H9 (cell line): ENCODE data around the gene SLCO2A1. TPM values are rescaled to one million over a fixed set of nuclear protein-coding genes. Genes with fewer than 3 reads are reported as not detected.

Experiments used
- DNase-seq: peaks from one replicate; pipeline ENCODE4 v3.0.0-alpha.2; 2017
- H2AFZ ChIP-seq: one replicate; pipeline ENCODE4 v1.6.1; 2013; ENCODE audit warnings: mild to moderate bottlenecking, low read length, control low read depth, moderate library complexity
- H2AK5ac ChIP-seq: 2 replicates; pipeline ENCODE4 v1.6.1; 2013; ENCODE audit warnings: low read length, control low read depth, mixed read lengths; ENCODE audit not compliant: insufficient read length
- H2BK120ac ChIP-seq: one replicate; pipeline ENCODE4 v1.6.1; 2013; ENCODE audit warnings: low read depth, mild to moderate bottlenecking, low read length, control low read depth, inconsistent platforms; ENCODE audit not compliant: poor library complexity, severe bottlenecking
- H2BK12ac ChIP-seq: 2 replicates; pipeline ENCODE4 v1.6.1; 2013; ENCODE audit warnings: low read length, control low read depth, mixed read lengths, low read depth; ENCODE audit not compliant: insufficient read length
- H2BK15ac ChIP-seq: 2 replicates; pipeline ENCODE4 v1.6.1; 2013; ENCODE audit warnings: low read depth, low read length, control low read depth
- H2BK20ac ChIP-seq: one replicate; pipeline ENCODE4 v1.6.1; 2013; ENCODE audit warnings: low read depth, mild to moderate bottlenecking, low read length, control low read depth, inconsistent platforms; ENCODE audit not compliant: poor library complexity, severe bottlenecking
- H2BK5ac ChIP-seq: 2 replicates; pipeline ENCODE4 v1.6.1; 2013; ENCODE audit warnings: low read length, control low read depth, mixed read lengths; ENCODE audit not compliant: insufficient read length
- H3K14ac ChIP-seq: 2 replicates; pipeline ENCODE4 v1.6.1; 2013; ENCODE audit warnings: low read length, control low read depth; ENCODE audit not compliant: insufficient read depth
- H3K18ac ChIP-seq: 2 replicates; pipeline ENCODE4 v1.6.1; 2013; ENCODE audit warnings: low read depth, mild to moderate bottlenecking, mixed read lengths, low read length, control low read depth; ENCODE audit not compliant: insufficient read length
- H3K23ac ChIP-seq: 2 replicates; pipeline ENCODE4 v1.6.1; 2013; ENCODE audit warnings: low read length, control low read depth, mixed read lengths, low read depth; ENCODE audit not compliant: insufficient read length
- H3K23me2 ChIP-seq: 2 replicates; pipeline ENCODE4 v1.6.1; 2013; ENCODE audit warnings: low read depth, mild to moderate bottlenecking, mixed read lengths, low read length, control low read depth; ENCODE audit not compliant: insufficient read length, poor library complexity, severe bottlenecking
- H3K27ac ChIP-seq: 2 replicates; pipeline ENCODE4 v1.5.1; 2013; ENCODE audit warnings: low read length, control low read depth, mixed read lengths, low read depth; ENCODE audit not compliant: insufficient read length
- H3K27me3 ChIP-seq: 2 replicates; pipeline ENCODE4 v1.6.1; 2013; ENCODE audit warnings: low read length, control low read depth, inconsistent platforms; ENCODE audit not compliant: insufficient read depth
- H3K4ac ChIP-seq: 2 replicates; pipeline ENCODE4 v1.6.1; 2013; ENCODE audit warnings: low read depth, mild to moderate bottlenecking, control low read depth, inconsistent platforms, low read length, moderate library complexity
- H3K4me1 ChIP-seq: 2 replicates; pipeline ENCODE4 v1.6.1; 2013; ENCODE audit warnings: low read length, control low read depth, inconsistent platforms; ENCODE audit not compliant: insufficient read depth
- H3K4me2 ChIP-seq: 2 replicates; pipeline ENCODE4 v1.6.1; 2013; ENCODE audit warnings: low read length, control low read depth, mixed read lengths; ENCODE audit not compliant: insufficient read length, insufficient read depth
- H3K56ac ChIP-seq: 2 replicates; pipeline ENCODE4 v1.6.1; 2013; ENCODE audit warnings: low read depth, mild to moderate bottlenecking, mixed read lengths, low read length, control low read depth; ENCODE audit not compliant: insufficient read length
- H3K79me1 ChIP-seq: 2 replicates; pipeline ENCODE4 v1.6.1; 2013; ENCODE audit warnings: low read depth, mild to moderate bottlenecking, moderate library complexity, low read length, control low read depth, inconsistent platforms; ENCODE audit not compliant: insufficient read depth, poor library complexity, severe bottlenecking
- H3K79me2 ChIP-seq: 2 replicates; pipeline ENCODE4 v1.6.1; 2013; ENCODE audit warnings: low read length, control low read depth, inconsistent platforms; ENCODE audit not compliant: insufficient read depth
- H3K9ac ChIP-seq: 2 replicates; pipeline ENCODE4 v1.6.1; 2013; ENCODE audit warnings: low read length, control low read depth, mixed read lengths; ENCODE audit not compliant: insufficient read length; ENCODE audit errors: extremely low read depth
- H3K9me3 ChIP-seq: one replicate; pipeline ENCODE4 v1.6.1; 2013; ENCODE audit warnings: low read depth, low read length, inconsistent platforms; ENCODE audit not compliant: control insufficient read depth
- H3T11ph ChIP-seq: one replicate; pipeline ENCODE4 v1.6.1; 2013; ENCODE audit warnings: mild to moderate bottlenecking, low read length, control low read depth, inconsistent platforms
- H4K20me1 ChIP-seq: one replicate; pipeline ENCODE4 v1.6.1; 2013; ENCODE audit not compliant: control insufficient read depth, insufficient read length, insufficient read depth
- H4K5ac ChIP-seq: 2 replicates; pipeline ENCODE4 v1.6.1; 2013; ENCODE audit warnings: low read depth, mild to moderate bottlenecking, mixed read lengths, low read length, control low read depth; ENCODE audit not compliant: insufficient read length
- H4K8ac ChIP-seq: replicated peaks from 2 replicates; pipeline ENCODE4 v1.6.1; 2013; ENCODE audit warnings: low read length, control low read depth, mixed read lengths, low read depth; ENCODE audit not compliant: insufficient read length
- H4K91ac ChIP-seq: 2 replicates; pipeline ENCODE4 v1.6.1; 2013; ENCODE audit warnings: low read depth, mild to moderate bottlenecking, moderate library complexity, mixed read lengths, low read length, control low read depth; ENCODE audit not compliant: insufficient read length
- H3K27ac Mint-ChIP-seq, 3 experiments: 2 replicates in 2 of 3; 3 replicates in 1 of 3; pipeline ENCODE4 v1.8.0; 2020 to 2021; ENCODE audit warnings: mixed read lengths in 3 of 3, mild to moderate bottlenecking in 1 of 3, moderate library complexity in 1 of 3
- H3K27me3 Mint-ChIP-seq: 2 replicates; pipeline ENCODE4 v1.8.0; 2021; ENCODE audit warnings: low read depth, mild to moderate bottlenecking, moderate library complexity, mixed read lengths
- H3K36me3 Mint-ChIP-seq, 3 experiments: 2 replicates in 2 of 3; 3 replicates in 1 of 3; pipeline ENCODE4 v1.8.0; 2020 to 2021; ENCODE audit warnings: low read depth in 3 of 3, mixed read lengths in 3 of 3; ENCODE audit not compliant: insufficient read depth in 1 of 3
- H3K4me1 Mint-ChIP-seq, 2 experiments: 2 replicates each; pipeline ENCODE4 v1.8.0; 2020; ENCODE audit warnings: mixed read lengths in 2 of 2
- H3K4me3 Mint-ChIP-seq, 2 experiments: 2 replicates in 1 of 2; 3 replicates in 1 of 2; pipeline ENCODE4 v1.8.0; 2020 to 2021; ENCODE audit warnings: mild to moderate bottlenecking in 2 of 2, mixed read lengths in 2 of 2, moderate library complexity in 1 of 2
- H3K9me3 Mint-ChIP-seq, 2 experiments: 2 replicates in 1 of 2; 3 replicates in 1 of 2; pipeline ENCODE4 v1.8.0; 2020; ENCODE audit warnings: mild to moderate bottlenecking in 2 of 2, mixed read lengths in 2 of 2, moderate library complexity in 1 of 2
- WGBS: extraction: QIAGEN DNeasy Blood & Tissue Kit; methylation state at CpG from one replicate; pipeline ENCODE4 v1.1.7; 2013; ENCODE audit warnings: missing lambda C conversion rate, low lambda C conversion rate, mixed read lengths; ENCODE audit not compliant: insufficient read length; ENCODE audit errors: extremely low coverage; 5-methylcytosine and 5-hydroxymethylcytosine counted together
- total RNA-seq: library from RNA; stranded (reverse); gene quantifications from 2 replicates; pipeline ENCODE4 v1.2.1, GENCODE V29; 2021
- TF ChIP-seq, protein P1 (sequence below): fragments of 200-600 bp; sonication (generic); conservative IDR thresholded peaks from 3 replicates; pipeline ENCODE4 v1.8.0; 2021; ENCODE audit warnings: antibody characterized with exemption, mild to moderate bottlenecking

The SLCO2A1 gene
- total RNA-seq, 1 experiment from 2014 or later: 0.98 TPM

- Mint-ChIP-seq H3K36me3 (peaks cover 0 to 2% (median 2%) of the 10 kb centered on the region in 3 experiments; a peak in 3 of 7 replicates), H3K27ac (no peak overlapping the region), H3K9me3 (peaks cover 0 to 9% of the 10 kb centered on the region in 2 experiments; a peak in 2 of 5 replicates), H3K27me3 (peaks cover 40% of the 10 kb centered on the region), H3K4me1 (peaks cover 26 to 29% of the 10 kb centered on the region in 2 experiments), H3K4me3 (no peak overlapping the region)
- H3K56ac ChIP-seq: no peak overlapping the region
- no peak overlapping the region for H2BK20ac ChIP-seq
- H4K8ac ChIP-seq: no peak overlapping the region
- no peak overlapping the region for H3K14ac ChIP-seq
- no peaks in the 10 kb centered on the region for H3K23me2 ChIP-seq
- H3K18ac ChIP-seq: no peak overlapping the region
- H2BK12ac ChIP-seq: no peak overlapping the region
- H3K79me1 ChIP-seq: no peaks in the 10 kb centered on the region
- H3K9me3 ChIP-seq: no peaks in the 10 kb centered on the region
- H3K27ac ChIP-seq: no peak overlapping the region
- DNase-seq: no peak
- no peak overlapping the region for H3K23ac ChIP-seq
- H3K4me1 ChIP-seq: peaks cover 9% of the 10 kb centered on the region
- no peak overlapping the region for H2AK5ac ChIP-seq
- no peaks in the 10 kb centered on the region for H3K79me2 ChIP-seq
- no peak overlapping the region for H3K4me2 ChIP-seq
- no peaks in the 10 kb centered on the region for H4K20me1 ChIP-seq
- TF ChIP-seq, protein P1, sequence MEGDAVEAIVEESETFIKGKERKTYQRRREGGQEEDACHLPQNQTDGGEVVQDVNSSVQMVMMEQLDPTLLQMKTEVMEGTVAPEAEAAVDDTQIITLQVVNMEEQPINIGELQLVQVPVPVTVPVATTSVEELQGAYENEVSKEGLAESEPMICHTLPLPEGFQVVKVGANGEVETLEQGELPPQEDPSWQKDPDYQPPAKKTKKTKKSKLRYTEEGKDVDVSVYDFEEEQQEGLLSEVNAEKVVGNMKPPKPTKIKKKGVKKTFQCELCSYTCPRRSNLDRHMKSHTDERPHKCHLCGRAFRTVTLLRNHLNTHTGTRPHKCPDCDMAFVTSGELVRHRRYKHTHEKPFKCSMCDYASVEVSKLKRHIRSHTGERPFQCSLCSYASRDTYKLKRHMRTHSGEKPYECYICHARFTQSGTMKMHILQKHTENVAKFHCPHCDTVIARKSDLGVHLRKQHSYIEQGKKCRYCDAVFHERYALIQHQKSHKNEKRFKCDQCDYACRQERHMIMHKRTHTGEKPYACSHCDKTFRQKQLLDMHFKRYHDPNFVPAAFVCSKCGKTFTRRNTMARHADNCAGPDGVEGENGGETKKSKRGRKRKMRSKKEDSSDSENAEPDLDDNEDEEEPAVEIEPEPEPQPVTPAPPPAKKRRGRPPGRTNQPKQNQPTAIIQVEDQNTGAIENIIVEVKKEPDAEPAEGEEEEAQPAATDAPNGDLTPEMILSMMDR: no peak
- H3T11ph ChIP-seq: no peak overlapping the region
- H3K4ac ChIP-seq: no peak overlapping the region
- no peak overlapping the region for H2BK15ac ChIP-seq
- no peak overlapping the region for H2BK5ac ChIP-seq
- no peak overlapping the region for H4K91ac ChIP-seq
- H2AFZ ChIP-seq: no peak overlapping the region
- H4K5ac ChIP-seq: no peak overlapping the region
- no peaks in the 10 kb centered on the region for H3K27me3 ChIP-seq
- no peak overlapping the region for H3K9ac ChIP-seq
- WGBS: no CpG with 5 or more reads among the region's 6 CpGs
- no peak overlapping the region for H2BK120ac ChIP-seq
Observed at GRCh38 chr3:133953297-133953696, 76.4 kb downstream of the SLCO2A1 start.
